HG03139 (cell line): ENCODE measurements around the gene POP4.

ENCODE experiments used
- ATAC-seq: cut with Tn5 transposase; IDR thresholded peaks from one replicate; pipeline ENCODE4 v1.9.1; 2021; ENCODE audit not compliant: unreplicated experiment

POP4 gene

GRCh38 chr19:29660835-29661234 lies 54.8 kb downstream of the POP4 start:
- ATAC-seq: no peak

DNA sequence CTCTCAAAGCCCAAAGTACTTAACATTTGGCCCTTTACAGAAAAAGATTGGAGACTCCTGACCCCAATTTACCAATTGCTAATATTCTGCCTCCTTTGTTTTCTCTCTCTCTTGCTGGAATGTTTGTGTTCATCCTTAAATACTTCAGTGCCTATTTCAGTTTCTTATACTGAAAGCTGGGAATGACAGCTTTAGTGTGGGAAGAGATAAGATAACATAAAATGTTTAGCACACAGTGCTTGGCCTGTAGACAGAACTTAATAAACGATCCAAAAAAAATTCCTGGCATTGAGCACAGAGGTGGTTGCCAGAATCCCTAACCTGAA lies 56.2 kb downstream of the POP4 start:
- no peak for ATAC-seq

GRCh38 chr19:29662604-29663404 lies 56.7 kb downstream of the POP4 start:
- ATAC-seq: no peak

DNA sequence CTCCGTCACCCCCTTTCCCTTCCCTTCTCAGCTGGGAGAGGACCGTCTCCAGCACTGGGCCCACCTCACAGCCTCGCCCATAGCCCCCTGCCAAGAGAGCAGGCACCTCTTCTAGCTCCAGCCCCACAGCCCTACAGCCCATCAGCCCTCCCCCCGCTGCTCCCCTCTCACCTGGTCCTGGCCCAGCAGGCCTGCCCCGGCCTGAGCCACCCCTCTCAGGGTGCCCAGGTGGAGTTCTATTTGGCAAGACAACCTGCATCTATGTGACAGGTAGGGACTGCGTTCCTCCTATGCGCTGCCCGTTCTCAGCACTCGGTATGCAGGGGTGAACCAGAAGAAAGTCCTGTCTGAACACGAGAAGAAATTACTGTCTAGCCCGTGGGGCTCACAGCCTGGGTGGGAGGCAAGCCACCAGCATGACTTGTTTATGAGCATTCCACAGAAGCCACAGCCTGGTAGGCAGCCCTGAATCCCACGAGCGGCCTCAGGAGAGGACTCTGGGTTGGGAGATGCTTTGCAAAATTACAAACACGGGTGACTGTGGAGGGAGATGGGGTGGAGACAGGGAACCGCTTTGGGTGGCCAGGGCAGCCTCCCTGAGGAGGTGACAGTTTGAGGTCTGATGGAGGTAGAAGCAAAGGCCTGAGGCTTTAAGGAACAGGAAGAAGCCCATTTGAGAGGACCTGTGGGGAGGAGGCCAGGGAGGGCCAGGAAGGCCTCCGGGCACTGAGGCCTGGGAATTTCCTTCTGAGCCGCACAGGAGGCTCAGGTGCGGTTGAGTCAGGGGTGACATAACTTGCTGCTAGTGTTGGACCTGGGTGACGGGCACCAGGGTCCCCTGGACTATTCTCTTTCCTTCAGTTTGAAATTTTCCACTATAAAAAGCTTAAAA lies 58.0 kb downstream of the POP4 start:
- ATAC-seq: no peak

GRCh38 chr19:29664753-29665214 lies 58.7 kb downstream of the POP4 start:
- ATAC-seq: no peak

- peak; percentile 81 for ATAC-seq
These were observed 59.2 kb downstream of the POP4 start, which contains the start of gene PLEKHF1 for GRCh38 chr19:29665215-29665825. PLEKHF1 (plus strand) TSS chr19:29665461; CDS start chr19:29673840, 8,379 bp downstream.

- peak; percentile 7 for ATAC-seq
These were observed 59.9 kb downstream of the POP4 start for GRCh38 chr19:29665826-29666577.
